Measurements from ENCODE around the gene FRMD4A.

- TF ChIP-seq ZBTB33 (IDR thresholded peaks at IDR 0.05; ENCODE audit: borderline replicate concordance, low read depth) (no peak), RFX5 (IDR thresholded peaks at IDR 0.05; ENCODE audit: low read length) (no peak), EP300 (IDR thresholded peaks at IDR 0.05; ENCODE audit: borderline replicate concordance in 1 of 2, low read depth in 1 of 2, low read length in 1 of 2) (no peak), MAX (IDR thresholded peaks at IDR 0.05; ENCODE audit: low read depth) (no peak)
These were observed 172.1 kb downstream of the FRMD4A start for GRCh38 chr10:14158575-14158974.
